AML-193 (cell line): Measurements from ENCODE around the gene ARHGDIG.
"Not testable (repeated sequence)": the region's sequence is repeated elsewhere in the genome, so short reads cannot be mapped to it uniquely, and the experiment has no call there.

Experiments used
- DNase-seq, 2 experiments: peaks; one replicate each; lab custom pipeline; 2025; lab: John Stamatoyannopoulos, UW

The ARHGDIG gene

DNA sequence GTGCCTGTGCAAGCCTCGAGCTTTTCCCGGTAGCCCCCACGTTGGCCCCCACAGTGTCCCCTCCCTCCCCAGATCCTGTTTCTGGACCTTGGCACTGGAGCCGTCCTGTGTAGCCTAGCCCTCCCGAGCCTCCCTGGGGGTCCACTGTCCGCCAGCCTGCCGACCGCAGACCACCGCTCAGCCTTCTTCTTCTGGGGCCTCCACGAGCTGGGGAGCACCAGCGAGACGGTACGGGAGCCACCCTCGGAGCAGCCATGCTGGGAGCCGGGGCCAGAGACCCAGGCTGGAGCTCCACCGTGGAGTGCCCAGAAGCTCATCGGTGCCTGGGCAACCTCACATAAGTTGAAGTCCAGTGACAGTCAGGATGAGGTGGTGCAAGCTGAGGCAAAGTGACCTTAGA is 16.4 kb upstream of the ARHGDIG start:
- no peak for DNase-seq

DNA sequence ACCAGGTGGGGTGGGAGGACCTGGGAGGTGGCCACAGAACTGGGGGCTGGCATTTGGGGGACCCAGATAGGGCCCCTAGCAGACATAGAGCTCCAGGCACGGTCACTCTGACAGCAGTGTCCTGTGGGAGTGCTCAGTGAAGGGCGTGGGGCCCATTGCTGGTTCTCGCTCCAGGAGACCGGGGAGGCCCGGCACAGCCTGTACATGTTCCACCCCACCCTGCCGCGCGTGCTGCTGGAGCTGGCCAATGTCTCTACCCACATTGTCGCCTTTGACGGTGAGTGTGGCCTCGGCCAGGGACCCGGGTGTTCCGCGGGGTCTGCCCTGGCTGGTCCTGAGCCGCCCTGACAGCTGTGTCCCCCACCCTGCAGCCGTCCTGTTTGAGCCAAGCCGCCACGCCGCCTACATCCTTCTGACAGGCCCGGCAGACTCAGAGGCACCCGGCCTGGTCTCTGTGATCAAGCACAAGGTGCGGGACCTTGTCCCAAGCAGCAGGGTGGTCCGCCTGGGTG is 15.9 kb upstream of the ARHGDIG start:
- no peak for DNase-seq

DNA sequence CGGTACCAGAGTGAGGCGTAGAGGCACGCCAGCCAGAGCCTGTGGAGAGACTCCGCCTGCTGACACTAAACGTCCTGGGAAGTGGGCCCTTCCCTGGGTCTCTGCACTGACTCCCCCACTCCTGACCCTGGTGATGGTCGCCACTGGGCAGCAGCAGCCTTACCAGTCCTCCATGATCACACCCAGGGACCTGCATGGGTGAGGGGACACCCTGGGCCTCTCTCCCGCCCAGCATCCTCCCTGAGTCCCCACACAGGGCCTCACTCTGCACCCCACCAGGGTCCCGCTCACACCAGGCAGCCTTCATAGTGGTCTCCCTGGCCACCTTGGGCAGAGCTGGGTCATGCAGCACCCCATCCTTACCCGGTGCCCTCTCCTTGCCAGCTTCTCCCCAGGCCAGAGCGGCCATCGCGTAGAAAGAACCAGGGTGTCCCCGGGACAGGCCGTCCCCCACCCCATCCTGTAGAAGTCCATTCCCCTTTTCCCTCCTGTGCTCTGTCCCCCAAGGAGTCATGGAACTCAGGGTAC is 15.3 kb upstream of the ARHGDIG start:
- DNase-seq = no peak

DNA sequence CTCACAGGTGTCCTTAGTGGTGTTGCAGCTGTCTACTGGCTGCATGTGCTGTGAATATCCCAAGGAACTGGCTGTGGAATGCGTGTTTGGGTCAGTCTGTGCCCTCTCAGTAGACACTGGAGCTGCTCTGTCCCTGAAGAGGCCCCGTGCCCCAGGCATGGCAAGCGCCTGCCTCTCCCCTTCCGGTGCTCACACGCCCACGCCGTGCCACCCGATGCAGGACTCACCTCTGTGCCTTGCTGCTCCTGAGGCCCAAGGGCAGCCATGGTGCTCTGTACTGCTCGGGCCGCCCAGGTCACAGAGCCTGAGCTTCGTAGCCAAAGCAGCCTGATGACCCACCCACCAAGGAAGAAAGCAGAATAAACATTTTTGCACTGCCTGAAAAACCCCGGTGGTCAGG is 14.7 kb upstream of the ARHGDIG start:
- no peak for DNase-seq

DNA sequence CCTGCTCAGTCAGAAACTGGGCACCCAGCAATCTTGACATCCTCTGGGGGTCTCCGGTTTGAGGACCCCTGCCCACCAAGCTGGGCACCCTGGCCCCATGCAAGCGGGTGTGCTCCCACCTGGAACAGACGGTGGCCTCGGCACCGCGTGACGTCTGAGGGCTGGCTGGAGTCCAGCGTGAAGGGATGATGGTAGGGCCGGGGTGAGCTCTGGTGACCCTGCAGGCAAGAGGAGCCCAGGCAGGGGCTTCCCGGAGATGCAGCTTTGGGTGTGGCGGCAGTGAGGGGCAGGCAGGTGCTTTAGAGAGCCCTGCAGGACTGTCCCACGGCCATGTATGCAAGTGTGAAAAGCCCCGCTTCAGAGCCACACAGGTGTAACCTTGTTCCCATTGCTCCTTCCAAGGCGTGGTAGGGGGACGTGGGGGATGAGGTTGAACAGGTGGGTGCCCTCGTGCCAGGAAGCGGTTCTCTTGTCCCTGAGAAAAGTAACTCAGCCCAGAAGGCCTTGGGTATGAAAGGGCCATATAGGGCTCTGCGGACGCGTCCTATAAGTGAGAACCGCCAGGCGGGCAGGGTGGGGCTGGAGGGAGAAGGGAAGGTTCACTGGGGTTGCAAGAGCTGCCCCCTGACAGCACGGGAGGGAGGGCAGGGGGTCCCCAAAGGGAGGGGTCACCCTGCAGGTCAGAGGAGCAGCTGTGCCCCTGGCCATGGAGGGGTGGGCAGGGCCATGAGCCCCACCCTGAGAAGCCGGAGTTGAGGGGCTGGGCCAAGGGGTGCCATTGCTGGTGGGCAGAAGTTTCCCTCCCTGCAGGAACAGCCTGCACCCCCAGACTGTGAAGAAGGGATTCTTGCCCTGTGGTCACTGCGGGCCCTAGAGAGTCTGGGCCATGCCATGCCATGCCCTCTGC is 13.9 kb upstream of the ARHGDIG start:
- DNase-seq = no peak

DNA sequence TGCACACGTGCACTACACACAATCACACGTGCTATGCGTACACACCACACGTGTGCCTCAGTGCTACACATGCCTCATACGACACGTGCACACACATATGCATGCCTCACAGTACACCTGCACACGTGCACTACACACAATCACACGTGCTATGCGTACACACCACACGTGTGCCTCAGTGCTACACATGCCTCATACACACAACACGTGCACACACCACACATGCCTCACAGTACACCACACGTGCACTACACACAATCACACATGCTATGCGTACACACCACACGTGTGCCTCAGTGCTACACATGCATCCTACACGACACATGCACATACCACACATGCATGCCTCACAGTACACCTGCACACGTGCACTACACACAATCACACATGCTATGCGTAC is 12.8 kb upstream of the ARHGDIG start:
- not testable (repeated sequence) for DNase-seq

DNA sequence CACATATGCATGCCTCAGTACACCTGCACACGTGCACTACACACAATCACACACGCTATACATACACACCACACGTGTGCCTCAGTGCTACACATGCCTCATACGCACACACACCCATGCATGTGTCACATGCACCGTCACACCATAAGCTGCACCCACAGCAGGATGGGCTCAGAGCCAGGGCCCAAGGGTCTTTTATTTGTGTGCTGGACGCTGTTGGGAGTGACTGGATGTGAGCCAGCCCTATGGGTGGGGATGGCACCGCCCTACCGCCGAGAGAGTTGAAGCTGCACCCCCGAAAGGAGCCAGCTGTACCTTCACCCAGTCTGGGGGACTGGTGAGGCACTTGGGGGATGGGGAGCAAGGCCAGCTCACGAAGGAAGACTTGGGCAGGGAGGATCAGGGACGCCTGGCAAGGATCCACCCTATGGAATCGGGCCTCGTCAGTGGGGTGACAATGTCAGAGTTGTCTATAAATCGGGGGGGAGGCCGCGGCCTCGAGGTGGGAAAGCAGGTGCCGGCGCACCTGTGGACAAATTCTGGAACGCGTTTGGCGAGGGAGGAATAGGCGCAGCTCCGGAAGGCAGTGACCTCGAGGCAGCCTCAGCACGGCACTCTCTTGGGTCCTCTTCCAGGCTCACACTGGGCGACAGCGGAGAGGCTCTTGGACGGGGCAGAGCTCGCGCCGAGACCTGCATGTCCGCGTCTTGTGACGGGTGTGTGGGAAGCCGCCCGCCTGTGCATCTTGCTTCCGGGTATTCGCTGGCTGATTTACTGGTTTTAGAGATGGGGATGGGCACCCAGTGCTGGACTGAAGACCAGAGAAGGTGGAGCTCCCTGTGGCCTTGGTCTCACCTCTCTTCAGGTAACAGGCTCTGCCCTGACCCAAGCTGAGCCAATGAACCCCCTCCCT is 12.0 kb upstream of the ARHGDIG start:
- no peak for DNase-seq

DNA sequence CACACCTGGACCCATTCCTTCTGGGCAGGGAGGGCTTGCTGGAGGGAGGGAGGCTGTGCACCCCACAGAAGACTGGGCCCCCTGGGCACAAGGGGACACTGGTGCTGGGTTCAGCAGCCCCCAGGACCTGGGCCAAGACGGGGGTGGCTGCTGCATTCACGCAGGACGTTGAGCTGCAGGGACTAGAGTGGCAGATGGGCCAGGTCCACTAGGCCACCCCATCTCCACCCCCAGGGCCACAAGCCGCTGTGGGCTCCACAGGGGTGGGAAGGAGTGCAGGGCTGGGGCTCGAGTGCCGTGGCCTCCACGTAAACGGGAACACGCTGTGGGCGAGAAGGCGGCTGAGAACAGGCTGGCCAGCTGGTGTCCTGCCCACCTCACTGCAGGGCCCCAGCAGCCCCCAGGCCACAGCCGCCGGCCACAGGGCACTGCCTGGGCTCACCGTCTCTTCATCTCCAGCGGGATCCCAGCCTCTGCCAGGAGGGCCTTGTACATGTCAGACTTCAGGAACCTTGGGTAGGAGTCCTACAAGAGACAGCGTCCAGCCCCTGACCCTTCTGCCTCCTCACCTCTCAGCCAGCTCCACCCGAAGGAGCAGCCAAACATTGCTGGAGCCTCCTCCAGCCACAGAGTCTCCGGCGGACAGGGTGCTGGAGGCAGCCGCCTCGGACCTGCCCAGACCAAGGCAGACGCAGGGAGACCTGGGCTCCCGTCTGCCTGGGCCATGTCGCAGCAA is 11.2 kb upstream of the ARHGDIG start:
- no peak for DNase-seq

DNA sequence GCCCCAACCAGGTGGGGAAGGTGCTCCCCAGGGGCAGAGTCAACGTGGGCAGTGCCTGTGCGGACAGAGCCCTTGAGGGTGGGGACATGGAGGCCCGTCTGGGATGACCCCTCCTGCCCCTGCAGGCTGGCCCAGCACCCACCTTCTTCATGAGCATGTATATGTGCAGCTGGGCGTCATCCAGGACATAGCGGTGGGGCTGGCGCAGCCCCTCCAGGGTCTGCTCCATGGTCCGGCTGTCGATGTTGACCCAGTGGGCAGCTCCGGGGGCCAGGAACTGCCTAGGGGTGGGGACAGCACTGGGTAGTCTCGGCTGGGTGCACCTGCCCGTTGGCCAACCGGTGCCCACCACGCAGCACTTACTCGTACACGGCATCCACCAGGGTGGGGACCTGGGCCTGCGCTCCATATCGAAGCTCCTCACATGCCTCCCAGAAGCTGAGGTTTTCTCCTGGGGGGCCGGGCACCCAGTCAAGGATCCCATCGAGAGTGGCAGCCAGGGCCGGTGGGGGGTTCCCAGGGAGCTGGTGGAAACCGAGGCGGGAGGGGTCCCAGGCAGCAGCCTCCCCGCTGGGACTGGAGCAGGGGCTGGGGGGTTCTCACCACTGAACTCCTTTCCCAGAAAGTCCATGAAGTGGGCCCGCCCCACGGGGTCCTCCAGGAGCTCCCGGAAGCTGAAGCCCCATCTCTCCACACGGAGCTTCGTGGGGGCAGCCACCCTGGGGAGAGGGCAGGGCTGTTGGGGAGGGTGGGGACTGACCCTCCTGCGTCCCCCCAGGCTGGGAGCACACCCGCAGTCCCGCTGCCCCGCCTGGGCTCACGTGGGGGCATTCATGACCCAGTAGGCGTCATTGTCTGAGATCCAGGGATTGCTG is 9.8 kb upstream of the ARHGDIG start:
- no peak for DNase-seq

DNA sequence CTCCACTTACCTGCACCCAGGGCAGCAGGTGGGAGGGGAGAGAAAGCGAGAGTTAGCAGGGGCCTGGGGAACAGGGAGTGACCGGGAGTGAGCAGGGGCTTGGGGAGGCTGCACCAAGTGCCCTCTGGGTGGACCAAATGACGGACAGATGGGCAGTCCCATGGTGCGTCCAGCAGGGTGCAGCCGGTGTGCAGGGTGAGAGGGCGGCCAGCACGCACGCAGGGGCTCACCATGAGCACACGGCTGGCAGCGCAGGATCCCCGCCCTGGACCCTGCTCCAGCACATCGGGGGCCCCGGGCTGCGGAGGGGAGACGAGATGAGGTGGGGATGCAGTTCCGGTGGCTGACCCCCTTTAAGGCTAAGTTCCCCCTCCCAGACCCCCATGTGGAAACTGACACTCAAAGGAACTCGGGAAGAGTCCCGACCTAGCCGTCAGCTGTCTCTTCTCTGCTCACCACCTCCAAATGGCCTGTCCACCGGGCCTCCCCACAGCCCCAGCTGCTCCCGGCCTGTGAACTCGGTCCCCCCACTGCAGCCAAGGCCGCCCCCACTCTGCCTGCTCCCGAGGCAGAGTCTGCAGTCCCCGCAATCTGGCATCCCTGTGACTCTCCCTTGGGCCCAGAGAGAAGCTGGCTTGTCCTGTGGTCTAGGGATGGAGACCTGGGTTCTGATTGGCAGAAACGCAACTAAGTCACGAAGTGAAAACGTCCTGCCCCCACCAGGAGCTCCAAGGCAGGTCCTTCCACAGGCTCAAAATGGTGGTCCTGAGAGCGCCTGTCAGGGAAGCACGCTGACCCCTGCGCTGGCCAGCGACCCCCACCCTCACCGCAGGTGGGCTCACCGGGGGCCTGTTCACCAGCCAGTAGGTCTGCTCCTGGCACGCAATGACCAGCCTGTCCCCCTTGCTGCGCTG is 7.5 kb upstream of the ARHGDIG start:
- no peak for DNase-seq

DNA sequence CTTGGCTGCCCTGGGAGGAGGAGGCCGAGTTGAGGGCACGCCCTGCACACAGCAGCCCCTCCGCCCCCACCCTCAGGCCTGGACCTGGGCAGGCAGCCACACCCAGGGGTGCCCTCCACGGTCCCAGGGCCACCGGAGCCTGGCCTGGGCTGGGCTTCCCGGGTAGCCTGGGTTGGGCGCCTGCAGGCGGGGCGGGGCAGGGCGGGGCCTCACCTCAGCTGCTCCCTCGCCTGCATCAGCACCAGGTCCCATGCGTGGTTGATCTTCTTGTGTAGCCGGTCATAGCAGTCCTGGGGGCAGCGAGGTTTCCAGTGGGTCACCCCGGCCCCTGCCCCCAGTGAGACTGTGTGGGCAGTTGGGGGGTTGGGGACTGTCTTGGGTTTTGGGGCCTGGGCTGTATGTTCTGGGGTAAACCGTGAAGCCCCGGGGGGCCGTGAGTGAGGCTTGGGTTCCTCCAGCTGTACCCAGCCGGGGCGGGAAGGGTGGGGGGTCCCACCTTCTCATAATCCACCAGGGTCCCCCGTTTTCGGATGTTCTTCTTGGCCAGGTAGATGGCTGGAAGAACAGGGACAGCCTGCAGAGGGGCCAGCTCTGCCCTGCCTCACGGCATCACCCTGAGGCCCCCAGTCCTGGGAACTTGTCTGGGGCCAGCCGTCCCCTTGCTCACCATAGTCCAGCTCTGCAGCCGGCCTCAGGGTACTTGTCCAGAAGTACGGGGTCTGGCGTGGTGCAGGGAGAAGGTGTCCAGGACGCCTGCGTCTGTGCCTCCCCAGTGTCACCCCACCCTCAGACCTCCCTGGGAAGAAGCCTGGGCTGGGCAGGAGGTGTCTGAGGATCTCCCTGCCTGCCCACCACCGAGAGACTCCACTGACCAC is 6.6 kb upstream of the ARHGDIG start:
- no peak for DNase-seq

DNA sequence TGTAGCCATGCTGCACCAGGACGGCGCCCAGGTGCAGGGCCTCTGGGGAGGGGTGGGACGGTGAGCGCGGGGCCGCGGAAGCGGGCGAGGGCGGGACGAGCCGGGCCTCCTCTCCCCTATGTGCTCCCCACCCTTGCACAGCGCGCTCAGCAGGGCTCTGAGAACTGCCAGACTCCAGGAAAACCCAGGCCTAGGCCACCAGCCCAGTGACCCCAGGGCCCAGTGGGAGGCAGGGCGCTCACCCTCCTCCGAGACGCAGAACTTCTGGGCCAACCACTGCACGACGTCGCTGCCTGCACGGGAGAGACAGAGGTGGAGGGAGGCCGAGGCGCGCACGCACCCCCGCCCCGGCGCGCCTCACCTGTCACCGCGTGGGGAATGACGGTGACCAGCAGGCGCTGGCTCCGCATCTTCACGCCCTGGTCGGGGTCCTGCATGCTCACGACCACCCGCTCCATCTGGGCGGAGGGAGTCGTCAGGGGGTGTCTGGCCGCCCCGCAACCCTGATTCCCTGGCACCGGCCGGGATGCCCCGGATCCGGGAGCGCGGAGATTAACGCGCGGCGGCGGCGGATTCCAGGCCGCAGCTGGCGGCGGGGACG is 5.2 kb upstream of the ARHGDIG start:
- DNase-seq = no peak

DNA sequence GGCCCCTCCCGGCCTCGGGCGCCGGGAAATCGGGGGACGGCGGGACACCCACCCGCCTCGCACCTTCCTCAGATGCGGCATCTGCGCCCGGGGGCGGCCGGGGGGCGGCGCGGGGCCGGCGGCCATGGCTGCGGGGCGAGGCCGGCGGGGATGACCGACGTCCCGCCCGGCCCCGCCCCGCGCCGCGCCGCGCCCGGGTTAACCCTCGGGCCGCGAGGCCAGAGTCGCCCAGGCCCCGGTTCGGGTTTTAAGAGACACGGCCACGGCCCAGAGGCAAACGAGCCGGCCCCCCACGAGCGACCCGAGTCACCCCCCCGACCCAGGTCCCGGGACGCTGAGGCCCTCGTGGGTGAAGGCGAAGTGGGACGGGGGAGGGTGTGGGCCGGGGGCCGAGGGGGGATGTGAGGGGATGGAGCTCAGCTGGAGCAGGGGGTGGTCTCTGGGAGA is 4.6 kb upstream of the ARHGDIG start, which contains the start of gene RGS11:
Gene RGS11 (minus strand): TSS at position 159 of the 447 bp plus-strand sequence. CDS start 33 bp downstream, at position 126.
- no peak for DNase-seq

DNA sequence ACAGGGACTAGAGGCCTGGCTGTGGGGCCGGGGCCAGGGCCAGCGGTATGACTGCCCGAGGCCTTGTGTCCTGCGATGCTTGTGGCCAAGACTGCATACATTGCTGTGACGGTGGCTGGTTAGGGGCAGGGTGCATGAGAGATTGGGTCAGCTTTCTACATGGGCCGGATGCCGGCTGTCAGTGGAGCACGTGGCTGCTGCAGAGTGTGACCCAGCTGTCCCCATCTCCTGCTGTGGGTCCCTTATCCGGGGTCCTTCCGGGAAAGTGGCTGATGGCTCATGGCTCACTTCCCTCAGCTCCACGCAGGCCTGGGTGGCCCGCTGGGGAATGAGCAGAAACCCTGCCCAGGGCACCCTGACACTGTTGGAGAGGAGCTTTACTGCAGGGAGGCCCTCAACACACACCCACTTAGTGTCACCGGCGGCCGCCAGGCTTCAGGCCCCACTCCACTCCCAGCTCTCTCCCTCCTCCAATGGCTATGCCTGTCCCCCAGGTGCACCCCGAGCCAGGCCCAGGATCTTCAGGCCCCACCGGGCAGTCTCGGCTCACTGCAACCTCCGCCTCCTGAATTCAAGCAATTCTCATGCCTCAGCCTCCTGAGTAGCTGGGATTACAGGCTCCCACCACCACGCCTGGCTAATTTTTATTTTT is 3.8 kb upstream of the ARHGDIG start:
- DNase-seq = no peak

DNA sequence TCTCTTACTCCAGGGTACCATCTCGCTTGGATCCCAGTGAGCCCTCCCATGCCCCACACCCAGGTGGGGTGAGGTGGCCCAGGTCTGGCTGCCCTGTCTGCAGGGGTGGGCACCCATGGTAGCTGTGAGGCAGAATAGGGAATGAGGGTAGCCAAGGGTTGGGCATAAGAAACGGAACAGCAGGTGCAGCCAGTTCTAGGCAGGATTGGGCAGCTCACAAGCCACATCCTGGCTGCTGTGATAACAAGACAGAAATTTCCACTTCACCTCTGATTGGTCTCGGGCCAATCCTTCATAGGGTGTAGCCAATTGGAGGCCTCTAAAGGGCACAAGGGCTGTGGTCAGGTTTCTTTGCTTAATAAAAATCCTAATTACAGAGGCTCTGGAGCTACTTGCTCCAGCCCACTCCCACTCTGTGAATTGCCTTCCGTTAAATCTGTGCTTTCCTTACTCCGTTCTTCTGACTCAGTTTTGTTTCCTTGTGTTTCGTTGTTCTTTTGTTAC is 1.5 kb upstream of the ARHGDIG start:
- peak; percentile 8 to 18 for DNase-seq

DNA sequence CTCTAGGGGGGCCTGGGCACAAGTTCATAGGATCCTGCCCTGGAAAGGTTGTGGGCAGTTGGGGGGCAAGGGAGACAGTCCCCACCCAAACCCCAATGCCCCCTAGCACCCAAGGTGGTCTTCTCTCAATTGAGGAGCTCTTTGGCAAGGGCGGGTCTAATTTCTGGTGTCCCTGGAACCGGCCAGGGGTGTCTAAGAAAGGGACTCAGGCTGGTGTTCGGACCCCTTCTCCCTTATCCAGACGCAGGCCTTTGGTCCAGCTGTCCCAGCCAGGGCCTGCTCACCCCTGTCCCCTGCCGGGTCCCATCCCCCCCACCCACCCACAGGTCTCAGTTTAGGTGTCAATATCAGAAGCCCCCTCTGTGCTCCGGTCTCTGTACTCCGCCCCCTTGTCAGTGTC is 860 bp upstream of the ARHGDIG start:
- no peak for DNase-seq

DNA sequence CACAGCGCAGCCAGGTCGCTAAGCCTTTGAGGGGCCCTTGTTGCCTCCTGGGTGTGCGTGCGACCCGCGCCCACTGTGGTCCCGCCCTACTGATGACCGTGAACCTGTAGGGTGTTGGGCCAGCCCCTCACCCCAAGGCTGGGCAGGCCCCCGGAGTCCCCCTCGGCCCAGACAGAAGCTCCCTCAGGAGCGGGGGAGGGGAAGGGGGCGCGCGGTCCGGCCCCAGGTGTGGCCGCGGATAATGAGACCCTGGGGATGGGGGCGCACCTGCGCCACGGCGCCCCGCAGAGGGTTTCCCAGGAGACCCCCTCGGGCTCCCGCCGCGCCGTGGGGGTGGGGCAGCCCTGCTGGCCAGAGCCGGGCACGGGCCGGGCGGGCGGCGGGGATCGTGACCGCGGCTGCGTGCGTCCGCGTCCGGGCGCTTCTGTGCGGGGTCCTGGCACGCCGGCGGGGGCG is 358 bp upstream of the ARHGDIG start:
- DNase-seq = no peak
